HCT116 (cell line): ENCODE results near the gene AHCTF1. TPM values are rescaled to one million over a fixed set of nuclear protein-coding genes. Genes with fewer than 3 reads are reported as not detected.

Experiments
- ATAC-seq: fragments of 200-7000 bp; cut with Tn5 transposase; 2 replicates; pipeline ENCODE4 v1.9.1; 2020; ENCODE audit warnings: mild to moderate bottlenecking, moderate library complexity
- BruUV-seq: library from RNA; stranded (reverse); fragments of 400-500 nt; replicated peaks from 2 replicates; lab custom pipeline; 2021; lab: Mats Ljungman, UMichigan
- CTCF ChIA-PET: fragments of 300-600 bp; sonication (Branson Sonifier 250); formaldehyde crosslinking; loops from one replicate; lab custom pipeline; 2021; ENCODE audit warnings: antibody characterized with exemption; lab: Charles Lee
- POLR2A ChIA-PET: fragments of 300-600, 350-600 bp; sonication (Branson Sonifier 250); formaldehyde crosslinking; loops from one replicate; lab custom pipeline; 2021; ENCODE audit warnings: antibody characterized with exemption; lab: Charles Lee
- RAD21 ChIA-PET, 2 experiments: fragments of 300-600 bp; sonication (Branson Sonifier 250); formaldehyde crosslinking; loops; one replicate each; lab custom pipeline; 2023; ENCODE audit warnings: low total read pairs in 2 of 2; ENCODE audit not compliant: uncharacterized antibody in 2 of 2, unreplicated experiment in 2 of 2, low non-redundant PET in 1 of 2; lab: Charles Lee
- DNase-seq: peaks from one replicate; pipeline ENCODE4 v3.0.0-alpha.2; 2010; ENCODE audit warnings: low read depth, low spot score
- H2AFZ ChIP-seq: fragments of 200-600 bp; shearing (Covaris generic), sonication (generic); 2 replicates; pipeline ENCODE4 v1.6.1; 2017; ENCODE audit warnings: low read depth, mixed run types, mixed read lengths, antibody characterized with exemption, low read length; ENCODE audit not compliant: poor library complexity, severe bottlenecking
- H3K27ac ChIP-seq: 2 replicates; pipeline ENCODE4 v1.5.1; 2012; ENCODE audit warnings: low read depth, low read length
- H3K27me3 ChIP-seq: fragments of 200-600 bp; sonication (generic); 2 replicates; pipeline ENCODE4 v1.6.1; 2016; ENCODE audit warnings: mixed run types, low read length, mixed read lengths; ENCODE audit not compliant: insufficient read depth
- H3K36me3 ChIP-seq, 2 experiments: fragments of 200-500 bp in 1 of 2; fragments of 200-600 bp in 1 of 2; sonication (Bioruptor generic) in 1 of 2; sonication (generic) in 1 of 2; 2 replicates each; pipeline versions ENCODE4 v1.5.1 to v1.6.1; 2014 to 2016; ENCODE audit warnings: low read length in 2 of 2, inconsistent platforms in 1 of 2, mixed read lengths in 1 of 2, mixed run types in 1 of 2; ENCODE audit not compliant: insufficient read depth in 2 of 2, control insufficient read depth in 1 of 2
- H3K4me1 ChIP-seq, 2 experiments: fragments of 200-600 bp in 1 of 2; sonication (generic) in 1 of 2; 2 replicates each; pipeline versions ENCODE4 v1.5.1 to v1.6.1; 2012 to 2017; ENCODE audit warnings: low read length in 2 of 2, inconsistent platforms in 1 of 2, mild to moderate bottlenecking in 1 of 2, mixed read lengths in 1 of 2, mixed run types in 1 of 2, moderate library complexity in 1 of 2; ENCODE audit not compliant: insufficient read depth in 2 of 2, control insufficient read depth in 1 of 2
- H3K4me2 ChIP-seq: fragments of 200-600 bp; sonication (generic); 2 replicates; pipeline ENCODE4 v1.6.1; 2017; ENCODE audit warnings: mixed run types, low read length, mixed read lengths
- H3K4me3 ChIP-seq, 2 experiments: fragments of 200-600 bp in 1 of 2; sonication (generic) in 1 of 2; replicated peaks in 1 of 2; 2 replicates each; pipeline ENCODE4 v1.5.1; 2011 to 2016; ENCODE audit warnings: low read length in 2 of 2, control low read depth in 1 of 2, low read depth in 1 of 2, mild to moderate bottlenecking in 1 of 2, mixed read lengths in 1 of 2, mixed run types in 1 of 2
- H3K79me2 ChIP-seq: fragments of 200-600 bp; sonication (generic); 2 replicates; pipeline ENCODE4 v1.6.1; 2017; ENCODE audit warnings: mild to moderate bottlenecking, mixed run types, low read length, moderate library complexity, mixed read lengths; ENCODE audit not compliant: insufficient read depth
- H3K9ac ChIP-seq: fragments of 200-600 bp; sonication (generic); 2 replicates; pipeline ENCODE4 v1.6.1; 2016; ENCODE audit warnings: low read length, mixed read lengths
- H3K9me2 ChIP-seq: fragments of 200-600 bp; sonication (generic), shearing (Covaris generic); 2 replicates; pipeline ENCODE4 v1.6.1; 2017; ENCODE audit warnings: mixed run types, mild to moderate bottlenecking, moderate library complexity; ENCODE audit not compliant: insufficient read depth
- H3K9me3 ChIP-seq, 2 experiments: fragments of 200-500 bp in 1 of 2; fragments of 200-600 bp in 1 of 2; sonication (Bioruptor generic) in 1 of 2; sonication (generic) in 1 of 2; 2 replicates each; pipeline ENCODE4 v1.6.1; 2014 to 2017; ENCODE audit warnings: low read length in 2 of 2, mixed read lengths in 2 of 2, inconsistent platforms in 1 of 2, low read depth in 1 of 2, mild to moderate bottlenecking in 1 of 2, mixed run types in 1 of 2, moderate library complexity in 1 of 2; ENCODE audit not compliant: control insufficient read depth in 1 of 2, insufficient read depth in 1 of 2
- H4K20me1 ChIP-seq: fragments of 200-600 bp; sonication (generic), shearing (Covaris generic); 2 replicates; pipeline ENCODE4 v1.6.1; 2017; ENCODE audit warnings: mixed run types, mild to moderate bottlenecking, moderate library complexity; ENCODE audit not compliant: insufficient read depth
- CBX3 ChIP-seq: IDR thresholded peaks from 2 replicates; pipeline ENCODE4 v1.6.1; 2012; ENCODE audit warnings: low read depth
- CTCF ChIP-seq, 3 experiments: fragments of 200-600 bp in 1 of 3; sonication (generic) in 1 of 3; IDR thresholded peaks in 2 of 3; conservative IDR thresholded peaks in 1 of 3; 2 replicates each; pipeline ENCODE4 v1.5.1; 2012 to 2017; ENCODE audit warnings: low read depth in 2 of 3, low read length in 2 of 3, antibody characterized with exemption in 1 of 3, borderline replicate concordance in 1 of 3, control low read depth in 1 of 3, mild to moderate bottlenecking in 1 of 3, mixed read lengths in 1 of 3, mixed run types in 1 of 3, moderate library complexity in 1 of 3; ENCODE audit not compliant: insufficient read depth in 1 of 3
- EGR1 ChIP-seq: IDR thresholded peaks from 2 replicates; pipeline ENCODE4 v1.6.1; 2012; ENCODE audit warnings: low read depth
- EZH2 ChIP-seq: fragments of 200-600 bp; sonication (generic); IDR thresholded peaks from 2 replicates; pipeline ENCODE4 v1.6.1; 2017; ENCODE audit warnings: antibody characterized with exemption, mixed run types
- FOSL1 ChIP-seq: IDR thresholded peaks from 2 replicates; pipeline ENCODE4 v1.6.1; 2012; ENCODE audit warnings: low read depth
- RAD21 ChIP-seq: IDR thresholded peaks from 2 replicates; pipeline ENCODE4 v1.6.1; 2012; ENCODE audit warnings: low read depth, mild to moderate bottlenecking
- SP1 ChIP-seq: IDR thresholded peaks from 2 replicates; pipeline ENCODE4 v1.6.1; 2012; ENCODE audit warnings: low read depth
- YY1 ChIP-seq: IDR thresholded peaks from 2 replicates; pipeline ENCODE4 v1.6.1; 2011; ENCODE audit warnings: low read length, low read depth, moderate library complexity, mild to moderate bottlenecking; ENCODE audit not compliant: insufficient replicate concordance; ENCODE audit errors: extremely low read depth
- ZFX ChIP-seq: fragments of 450-650 bp; IDR thresholded peaks from 2 replicates; pipeline ENCODE4 v1.6.1; 2017
- intact Hi-C: fragments of 100-400 bp; cut with micrococcal nuclease; formaldehyde crosslinking; loops from 2 replicates; pipeline ENCODE4 v1.10.0; 2022
- total RNA-seq: library from RNA; stranded (reverse); gene quantifications from one replicate; pipeline ENCODE4 v1.2.1, GENCODE V29; 2021; ENCODE audit not compliant: unreplicated experiment

Gene AHCTF1
- total RNA-seq, 1 experiment from 2014 or later: 56.2 TPM

DNA sequence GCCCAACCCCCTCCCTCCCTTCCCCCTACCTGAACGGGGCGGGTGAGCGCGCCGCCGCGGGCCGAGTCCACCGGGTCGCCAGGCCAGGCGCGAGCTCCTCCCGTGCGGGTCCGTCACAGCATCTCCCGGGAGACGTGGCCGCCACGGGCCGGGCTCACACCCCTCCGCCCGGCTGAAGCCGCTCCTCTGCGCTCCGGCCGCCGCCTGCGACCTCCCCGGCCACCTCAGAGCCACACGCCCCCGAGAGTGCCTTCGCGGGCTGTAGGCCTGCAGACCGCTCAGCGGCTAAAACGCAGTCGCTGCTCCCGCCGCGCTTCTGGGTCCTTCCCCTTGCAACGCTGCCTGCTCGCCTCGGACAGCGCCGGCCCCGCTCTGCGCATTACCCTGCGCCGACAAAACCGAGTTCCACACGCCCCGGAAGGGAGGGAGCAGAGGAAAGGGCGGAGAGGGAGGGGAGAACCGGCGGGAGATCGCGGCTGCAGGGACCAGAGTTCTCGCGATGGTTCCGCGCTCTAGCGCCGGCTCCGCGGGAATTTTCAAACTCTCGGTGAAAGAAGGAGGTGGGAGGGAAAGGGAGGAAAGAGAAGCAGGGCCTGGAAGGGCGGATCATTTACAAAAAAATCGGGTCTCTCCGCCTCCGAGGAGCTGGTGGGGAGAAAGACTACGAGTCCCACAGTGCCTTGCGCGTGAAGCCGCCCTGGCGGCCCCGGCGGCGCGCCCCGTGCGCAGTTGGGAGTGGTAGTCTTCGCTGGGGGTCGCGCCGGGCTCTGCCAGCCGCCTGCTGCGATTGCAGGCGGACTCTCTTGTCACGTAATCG is at the start of gene AHCTF1 (continued):
- TF ChIP-seq CTCF (IDR thresholded peaks at IDR 0.05 in 2 of 3, conservative IDR thresholded peaks at IDR 0.05 in 1 of 3; ENCODE audit: borderline replicate concordance in 1 of 3, insufficient read depth in 1 of 3, low read depth in 2 of 3, low read length in 2 of 3): no peak
- peak; percentile 71 for TF ChIP-seq YY1
- TF ChIP-seq EGR1: no peak
- no peak for TF ChIP-seq EZH2
- 0 out of 2 replicates have a peak, but pooled peaks have one; percentile 11 for TF ChIP-seq CBX3
- peak; percentile 11; the same call in 1 of the 2 replicates for TF ChIP-seq SP1
- no peak for TF ChIP-seq RAD21

DNA sequence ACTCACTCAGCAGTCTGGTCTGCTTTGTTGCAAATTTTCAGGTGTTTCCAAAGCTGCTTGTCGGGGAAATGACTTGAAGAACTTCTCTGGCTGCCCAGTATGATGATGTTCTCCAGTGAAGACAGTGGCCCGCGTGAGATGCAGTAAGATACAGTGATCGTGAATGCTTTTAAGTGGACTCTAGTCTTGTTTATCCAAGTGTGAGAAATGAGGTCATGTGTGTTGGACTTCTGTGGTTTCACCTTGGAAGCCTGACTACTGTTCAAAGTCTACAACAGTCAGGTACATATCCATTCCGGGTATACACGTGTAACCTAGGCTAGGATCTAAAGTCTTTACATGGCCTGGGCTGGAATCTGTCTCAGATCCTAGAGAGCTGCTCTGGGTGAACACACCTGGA is 47.0 kb upstream of the AHCTF1 start:
- intact Hi-C loops: no loop called here
- ChIA-PET CTCF (no interaction called here), RAD21 (no interaction called here)
- Histone ChIP-seq H3K9me3 (peaks cover 30 to 33% of the 10 kb centered on the region in 2 experiments; a peak in 3 of 4 replicates), H3K4me1 (no peaks in the 10 kb centered on the region), H3K36me3 (peaks cover 0 to 44% of the 10 kb centered on the region in 2 experiments; a peak in 3 of 4 replicates), H3K27ac (no peak overlapping the region), H4K20me1 (no peaks in the 10 kb centered on the region), H3K4me3 (no peak overlapping the region)
- BruUV-seq: no TSS peak
- no peak for DNase-seq
- TF ChIP-seq ZFX (no peak), CBX3 (no peak), FOSL1 (no peak)
- TF ChIP-seq, all 23 proteins: peak for 0
- Histone ChIP-seq H3K4me2 (no peak overlapping the region), H3K79me2 (no peaks in the 10 kb centered on the region), H3K9ac (no peak overlapping the region), H3K27me3 (no peaks in the 10 kb centered on the region), H3K9me2 (no peaks in the 10 kb centered on the region), H2AFZ (no peak overlapping the region)
- ATAC-seq: no peak
- POLR2A ChIA-PET: no interaction called here
